GM18867 (cell line): ENCODE data around the gene PDGFD.

Experiments used
- ATAC-seq: cut with Tn5 transposase; IDR thresholded peaks from one replicate; pipeline ENCODE4 v1.9.1; 2021; ENCODE audit warnings: mild to moderate bottlenecking, moderate library complexity; ENCODE audit not compliant: unreplicated experiment

Gene PDGFD

GRCh38 chr11:104095791-104096190, 68.2 kb downstream of the PDGFD start:
- no peak for ATAC-seq

DNA sequence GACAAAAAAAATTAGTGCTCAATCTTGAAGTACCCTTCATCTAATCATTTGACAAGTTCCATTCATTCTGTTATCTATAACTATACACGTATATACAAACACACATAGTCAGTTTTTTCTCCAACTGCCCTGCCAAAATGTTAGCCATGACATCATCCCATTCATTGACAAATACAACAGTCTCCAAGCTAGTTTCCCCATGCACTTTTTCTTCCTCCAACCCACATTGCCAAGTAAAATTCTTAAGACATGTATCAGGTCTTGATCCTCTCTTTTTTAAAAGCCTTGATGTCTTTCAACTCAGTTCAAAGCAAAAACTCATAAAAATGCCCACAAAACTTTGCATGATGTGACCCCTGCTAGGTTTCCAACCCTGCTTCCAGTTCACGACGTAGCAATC, 69.4 kb downstream of the PDGFD start:
- ATAC-seq: no peak

DNA sequence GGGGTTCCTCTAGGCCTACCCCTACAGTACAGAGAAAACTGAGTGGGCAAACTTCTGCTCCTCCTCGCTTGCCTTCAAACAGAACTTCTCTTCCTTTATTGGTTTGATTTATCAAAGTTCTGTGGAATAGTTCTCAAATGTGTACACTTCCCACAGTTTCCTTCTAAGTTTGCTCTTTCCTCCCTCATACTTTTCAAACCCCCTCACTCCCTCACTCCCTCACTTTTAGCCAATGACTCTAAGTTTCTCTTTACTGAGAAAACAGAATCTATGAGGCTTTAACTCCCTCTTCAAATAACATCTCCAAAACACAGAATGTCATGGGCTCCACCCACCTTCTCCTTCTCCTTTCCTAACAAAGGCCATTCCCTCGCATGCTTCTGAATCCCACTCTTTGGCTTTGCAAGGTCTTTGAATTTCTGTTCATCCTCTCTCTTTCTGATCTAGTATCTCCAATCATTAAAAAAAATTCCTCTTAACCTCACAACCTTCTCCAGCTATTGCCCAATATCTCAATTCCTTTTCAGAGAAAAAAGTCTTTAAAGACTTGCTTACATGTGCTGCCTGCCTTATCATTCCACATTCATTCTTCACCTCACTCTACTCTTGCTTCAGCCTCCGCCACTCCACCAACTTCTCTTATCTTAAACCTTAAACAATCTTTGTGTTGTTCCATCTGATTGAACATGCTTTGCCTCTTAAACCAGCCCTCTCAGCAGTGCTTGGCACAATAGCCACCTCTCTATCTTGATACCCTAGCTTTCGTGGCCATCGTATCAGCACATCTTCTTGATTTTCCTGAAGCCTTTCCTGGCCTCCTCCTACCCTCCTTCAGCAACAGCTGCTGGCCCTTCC, 70.3 kb downstream of the PDGFD start:
- no peak for ATAC-seq

GRCh38 chr11:104092744-104093143, 71.2 kb downstream of the PDGFD start:
- no peak for ATAC-seq

GRCh38 chr11:104091281-104092096, 72.5 kb downstream of the PDGFD start:
- ATAC-seq: no peak

DNA sequence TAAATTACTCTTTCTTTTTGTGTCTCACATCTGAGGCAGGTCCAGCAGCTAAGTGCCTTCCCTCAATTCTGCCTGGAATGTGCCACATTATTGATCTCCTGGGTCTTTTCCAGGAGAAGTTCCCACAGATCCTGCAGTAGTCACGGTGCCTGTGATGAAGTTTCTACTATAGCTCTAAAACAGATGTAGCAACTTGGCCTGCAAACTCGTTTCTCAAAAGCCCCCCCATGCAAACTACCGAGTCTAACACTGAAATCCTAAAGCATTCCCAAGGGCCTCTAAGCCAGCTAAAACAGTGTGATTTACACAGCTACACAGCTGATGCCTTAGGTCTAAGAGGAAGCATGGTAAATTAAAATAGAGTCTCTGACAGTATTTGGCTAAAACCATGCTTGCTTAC, 73.2 kb downstream of the PDGFD start:
- no peak for ATAC-seq

GRCh38 chr11:104089481-104089880, 74.5 kb downstream of the PDGFD start:
- ATAC-seq: no peak

- ATAC-seq: no peak
Measured at GRCh38 chr11:104086621-104087020, 77.3 kb downstream of the PDGFD start.

- no peak for ATAC-seq
Measured at GRCh38 chr11:104078995-104079394, 85.0 kb downstream of the PDGFD start.

- no peak for ATAC-seq
Measured at GRCh38 chr11:104078245-104078644, 85.7 kb downstream of the PDGFD start.

DNA sequence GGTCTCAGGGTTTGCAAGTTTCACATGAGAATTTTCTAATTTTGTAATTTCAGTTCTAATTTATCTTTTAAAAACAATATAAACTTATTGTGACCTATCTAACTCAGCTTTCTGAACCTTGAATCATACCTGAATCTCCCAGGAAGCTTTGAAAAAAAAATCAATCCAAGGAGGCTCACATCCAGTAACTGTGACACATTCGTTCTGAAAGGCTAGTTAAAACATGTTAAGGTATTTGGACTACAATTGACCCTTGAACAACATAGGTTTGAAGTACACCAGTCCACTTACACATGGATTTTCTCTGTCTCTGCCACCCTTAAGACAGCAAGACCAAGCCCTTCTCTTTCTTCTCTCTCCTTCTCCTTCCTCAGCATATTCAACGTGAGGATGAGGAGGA, 87.5 kb downstream of the PDGFD start:
- ATAC-seq: no peak

DNA sequence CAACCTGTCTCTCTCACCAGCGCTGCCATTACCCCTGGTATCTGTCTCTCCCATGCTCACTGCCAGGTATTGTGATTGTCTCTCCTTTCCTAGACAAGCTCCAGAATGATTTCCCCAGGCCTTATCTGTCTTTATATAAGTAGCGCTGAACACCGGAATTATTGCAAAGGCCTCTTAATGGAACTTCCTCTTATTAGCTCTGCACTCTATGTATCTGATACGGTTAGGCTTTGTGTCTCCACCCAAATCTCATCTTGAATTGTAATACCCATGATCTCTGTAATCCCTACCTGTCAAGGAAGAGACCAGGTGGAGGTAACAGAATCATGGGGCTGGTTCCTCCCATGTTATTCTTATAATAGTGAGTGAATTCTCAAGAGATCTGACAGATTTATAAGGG, 88.2 kb downstream of the PDGFD start:
- no peak for ATAC-seq

DNA sequence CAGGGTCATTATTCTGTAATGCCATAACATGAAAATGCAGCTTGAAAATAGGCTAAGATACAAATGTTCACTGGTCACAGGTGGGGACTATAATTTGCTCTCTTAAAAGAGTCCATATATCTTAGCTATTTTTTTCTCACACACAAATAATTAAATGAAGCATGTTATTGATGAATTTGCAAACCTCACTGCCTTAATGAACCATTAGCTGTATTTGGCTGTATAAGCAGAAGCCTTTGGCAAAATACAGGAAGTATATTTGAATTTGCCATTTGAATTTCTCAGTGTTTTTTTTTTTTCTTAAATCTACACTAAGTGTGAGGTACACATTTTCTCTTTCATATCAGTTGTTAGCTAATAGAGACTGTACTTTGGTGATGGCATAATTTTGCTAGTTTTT, 88.9 kb downstream of the PDGFD start:
- no peak for ATAC-seq

DNA sequence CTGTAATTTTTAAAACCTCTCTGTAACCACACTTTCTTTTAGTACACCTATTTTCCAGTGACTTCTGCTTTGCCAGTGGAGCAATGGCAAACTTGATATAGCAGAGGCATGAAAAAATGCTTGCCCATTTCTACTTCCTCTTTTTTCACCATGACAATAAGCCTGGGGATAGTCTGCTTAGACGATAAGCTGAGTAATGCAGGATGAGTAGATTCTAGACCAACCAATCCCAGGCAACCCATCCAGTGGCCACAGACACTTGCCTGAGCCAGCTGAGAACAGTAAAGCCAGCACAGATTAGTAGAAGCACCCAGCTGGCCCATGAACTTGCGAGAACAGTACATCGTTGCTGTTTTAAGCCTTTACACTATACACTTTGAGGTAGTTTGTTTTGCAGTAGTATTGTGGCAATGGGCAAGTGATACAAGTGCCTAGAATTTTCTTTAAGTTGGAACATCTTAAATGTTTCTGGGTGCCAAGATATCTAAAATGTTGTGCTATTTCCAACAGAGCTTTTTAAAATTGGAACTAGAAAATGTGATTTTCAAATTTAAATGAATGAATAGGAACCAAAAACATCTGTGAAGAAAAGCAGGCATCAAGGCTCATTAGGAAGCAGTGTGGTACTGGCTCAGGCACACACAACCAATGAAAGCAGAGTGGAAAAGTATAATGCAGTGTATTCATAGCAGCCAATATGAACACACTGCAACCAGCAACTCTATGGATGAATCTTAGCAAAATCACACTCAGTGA, 89.8 kb downstream of the PDGFD start:
- ATAC-seq: peak; percentile 92

DNA sequence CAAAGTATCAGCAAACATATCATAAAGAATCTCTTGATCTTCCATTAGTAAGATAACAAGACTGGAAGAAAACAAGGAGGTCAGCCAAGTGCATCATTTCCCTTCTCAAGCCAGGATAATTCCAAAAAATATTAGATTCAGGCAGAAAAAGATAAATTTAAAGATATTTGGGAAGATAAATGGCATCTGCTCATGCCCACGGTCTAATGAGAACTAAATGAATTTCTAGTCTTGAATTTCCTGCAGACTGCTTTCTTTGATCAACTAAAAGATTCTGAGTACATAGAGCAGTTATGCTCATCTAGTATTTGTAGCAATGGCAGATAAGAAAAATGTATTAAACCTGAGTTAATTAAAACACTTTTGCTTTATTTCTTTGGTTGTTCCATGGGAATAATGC, 96.4 kb downstream of the PDGFD start:
- ATAC-seq: no peak

- no peak for ATAC-seq
Measured at GRCh38 chr11:104064034-104064630, 99.8 kb downstream of the PDGFD start.

DNA sequence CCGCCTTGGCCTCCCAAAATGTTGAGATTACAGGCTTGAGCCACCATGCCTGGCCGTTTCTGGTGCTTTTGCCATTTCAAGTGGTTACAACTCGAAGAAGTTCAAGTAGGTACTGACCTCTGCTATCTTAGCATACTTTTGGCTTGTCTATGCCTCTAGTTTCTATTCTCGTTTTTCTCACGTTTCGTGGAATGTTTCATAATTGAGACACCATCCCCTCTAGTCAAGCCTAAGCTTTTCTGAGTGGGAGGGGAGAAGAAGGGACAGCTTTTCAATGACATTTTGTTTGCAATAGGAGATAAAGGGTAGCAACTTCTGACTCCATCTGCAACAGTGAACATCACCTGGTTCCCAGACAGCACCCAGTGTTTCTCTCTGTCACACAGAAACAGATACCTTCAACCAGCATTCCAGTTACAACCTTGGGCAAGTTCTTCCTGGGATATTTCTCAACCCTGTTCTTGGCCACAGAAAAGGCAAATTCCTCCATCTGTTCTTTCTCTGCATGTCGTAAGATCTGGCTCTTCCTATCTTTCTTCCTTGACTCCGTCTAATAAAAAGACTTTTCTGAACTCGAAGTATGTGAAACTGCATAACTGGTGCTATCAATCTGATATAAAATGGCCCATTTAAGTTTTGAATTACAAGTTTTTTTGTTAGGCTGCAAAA, 102.0 kb downstream of the PDGFD start:
- ATAC-seq: no peak

- peak; percentile 79 for ATAC-seq
Measured at GRCh38 chr11:104060820-104061219, 103.1 kb downstream of the PDGFD start.

- no peak for ATAC-seq
Measured at GRCh38 chr11:104060004-104060794, 103.7 kb downstream of the PDGFD start.

DNA sequence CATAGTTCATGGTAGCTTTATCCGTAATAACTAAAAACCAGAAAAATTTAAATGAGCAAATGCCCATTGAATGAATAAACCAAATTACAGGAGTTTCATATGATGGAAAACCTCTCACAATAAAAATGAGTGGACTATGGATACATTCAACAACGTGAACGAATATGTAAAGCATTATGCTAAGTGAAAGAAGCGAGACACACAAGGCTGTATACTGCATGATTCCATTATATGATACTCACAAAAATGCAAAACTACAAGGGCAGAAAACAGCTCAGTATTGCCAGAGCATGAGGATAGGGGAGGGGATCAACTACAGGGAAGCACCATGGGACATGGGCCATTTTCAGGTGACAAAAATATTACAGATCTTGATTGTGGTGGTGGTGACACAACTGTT, 105.3 kb downstream of the PDGFD start:
- ATAC-seq: no peak
